Upper lobe of left lung (tissue), 6 donors: ENCODE data around the gene MACROD2. TPM values are rescaled to one million over a fixed set of nuclear protein-coding genes. Genes with fewer than 3 reads are reported as not detected.

Experiments
- ATAC-seq, 2 donors: fragments of 200-7000 bp; cut with Tn5 transposase; one replicate each; pipeline ENCODE4 v1.9.1; 2022; ENCODE audit warnings: mild to moderate bottlenecking in 2 of 2, moderate library complexity in 2 of 2; ENCODE audit not compliant: low FRiP score in 2 of 2
- DNase-seq, 2 donors: peaks; one replicate each; pipeline ENCODE4 v3.0.0-alpha.2; 2019 to 2020
- H3K27ac ChIP-seq, 4 donors: fragments of 200-600 bp; sonication (generic); one replicate each; pipeline ENCODE4 v1.5.1; 2016 to 2019
- H3K27me3 ChIP-seq, 4 donors: fragments of 200-600 bp; sonication (generic); one replicate each; pipeline ENCODE4 v1.5.1; 2017 to 2019
- H3K36me3 ChIP-seq, 4 donors: fragments of 200-600 bp; sonication (generic); one replicate each; pipeline ENCODE4 v1.5.1; 2016 to 2019
- H3K4me1 ChIP-seq, 4 donors: fragments of 200-600 bp; sonication (generic); one replicate each; pipeline ENCODE4 v1.5.1; 2018 to 2019
- H3K4me3 ChIP-seq, 4 donors: fragments of 200-600 bp; sonication (generic); one replicate each; pipeline ENCODE4 v1.5.1; 2017 to 2019; ENCODE audit warnings: mild to moderate bottlenecking in 2 of 4, moderate library complexity in 1 of 4
- H3K9me3 ChIP-seq, 4 donors: fragments of 200-600 bp; sonication (generic); one replicate each; pipeline ENCODE4 v1.5.1; 2018 to 2019
- CTCF ChIP-seq, 6 experiments: fragments of 450-650 bp in 4 of 6; fragments of 200-600 bp in 2 of 6; sonication (generic) in 2 of 6; IDR thresholded peaks; one replicate each; pipeline ENCODE4 v1.5.1; 2016 to 2019; ENCODE audit warnings: antibody characterized with exemption in 6 of 6
- EP300 ChIP-seq, 4 donors: sonication (generic); formaldehyde crosslinking; IDR thresholded peaks; one replicate each; pipeline ENCODE4 v1.5.1; 2017; ENCODE audit warnings: antibody characterized with exemption in 4 of 4, control low read depth in 2 of 4
- POLR2A ChIP-seq, 4 donors: fragments of 450-650 bp; IDR thresholded peaks; one replicate each; pipeline ENCODE4 v1.5.1; 2016 to 2017; ENCODE audit warnings: antibody characterized with exemption in 4 of 4, mild to moderate bottlenecking in 2 of 4
- POLR2AphosphoS5 ChIP-seq, 2 donors: sonication (generic); formaldehyde crosslinking; IDR thresholded peaks; one replicate each; pipeline ENCODE4 v1.5.1; 2017; ENCODE audit warnings: antibody characterized with exemption in 2 of 2
- WGBS, 2 donors: methylation state at CpG; one replicate each; pipeline ENCODE4 v1.1.5; 2017 to 2018; 5-methylcytosine and 5-hydroxymethylcytosine counted together
- total RNA-seq, 6 donors: library from RNA; depleted of rRNA in 4 of 6; stranded (reverse); fragments of >200 nt in 4 of 6; gene quantifications; one replicate each; pipeline versions ENCODE4 v1.1.0 to v1.2.1, GENCODE V29; 2016 to 2021
- donor health status: DM: no; HTN: no; CAD: no; lungs with moderate emphysema.
- donor health status: DM: no; HTN: yes; CAD: no; lungs with severe emphysema.

The MACROD2 gene
- total RNA-seq, 6 donors from 2014 or later = 20.7 to 84.3 (median 36.3) TPM

GRCh38 chr20:14319704-14320103 lies 324.4 kb downstream of the MACROD2 start:
- TF ChIP-seq POLR2A (IDR thresholded peaks at IDR 0.05) = no peak
- no peak for TF ChIP-seq CTCF (IDR thresholded peaks at IDR 0.05)
- no peak for TF ChIP-seq POLR2AphosphoS5 (IDR thresholded peaks at IDR 0.05)
- no peak for TF ChIP-seq EP300 (IDR thresholded peaks at IDR 0.05)
- H3K36me3 ChIP-seq = no peaks in the 10 kb centered on the region
- DNase-seq = no peak
- H3K4me1 ChIP-seq = no peaks in the 10 kb centered on the region
- H3K4me3 ChIP-seq = no peak overlapping the region
- no peak overlapping the region for H3K27ac ChIP-seq
- WGBS, 2 donors = 56 to 85% methylated on average over 1 of the region's 1 CpG
- H3K9me3 ChIP-seq = no peaks in the 10 kb centered on the region
- ATAC-seq = no peak
- H3K27me3 ChIP-seq = no peaks in the 10 kb centered on the region

- Histone ChIP-seq H3K9me3 (no peaks in the 10 kb centered on the region), H3K27ac (no peak overlapping the region), H3K4me1 (no peaks in the 10 kb centered on the region), H3K36me3 (peaks cover 0 to 16% (median 3%) of the 10 kb centered on the region in 4 donors), H3K27me3 (no peaks in the 10 kb centered on the region), H3K4me3 (peak overlapping the region in 3 of 4 donors; percentile 4 to 50 (median 43))
- TF ChIP-seq POLR2A (IDR thresholded peaks at IDR 0.05) (no peak), POLR2AphosphoS5 (IDR thresholded peaks at IDR 0.05) (no peak), EP300 (IDR thresholded peaks at IDR 0.05) (no peak), CTCF (IDR thresholded peaks at IDR 0.05) (no peak)
- 72 to 76% methylated on average over 6 of the region's 6 CpGs for WGBS, 2 donors
- DNase-seq = no peak
- ATAC-seq = no peak
These were observed 336.3 kb downstream of the MACROD2 start for GRCh38 chr20:14331646-14332045.

GRCh38 chr20:14332866-14333265 lies 337.6 kb downstream of the MACROD2 start:
- H3K4me3 ChIP-seq = peak overlapping the region in 3 of 4 donors; percentile 41 to 50 (median 43)
- no peaks in the 10 kb centered on the region for H3K4me1 ChIP-seq
- TF ChIP-seq POLR2AphosphoS5 (IDR thresholded peaks at IDR 0.05) (no peak), POLR2A (IDR thresholded peaks at IDR 0.05) (peak in 1 of 4 donors; percentile 22), EP300 (IDR thresholded peaks at IDR 0.05) (no peak)
- 60 to 75% methylated on average over 2 of the region's 2 CpGs for WGBS, 2 donors
- H3K36me3 ChIP-seq = peaks cover 0 to 10% (median 0%) of the 10 kb centered on the region in 4 donors
- DNase-seq (no peak), ATAC-seq (no peak)
- H3K27me3 ChIP-seq = no peaks in the 10 kb centered on the region
- peak overlapping the region in 1 of 4 donors; percentile 80 for H3K27ac ChIP-seq
- H3K9me3 ChIP-seq = no peaks in the 10 kb centered on the region

- 41 to 43% methylated on average over 3 of the region's 3 CpGs for WGBS, 2 donors
- DNase-seq (no peak), ATAC-seq (no peak)
- Histone ChIP-seq H3K27me3 (no peaks in the 10 kb centered on the region), H3K4me3 (peak overlapping the region in 3 of 4 donors; percentile 41 to 50 (median 43)), H3K9me3 (no peaks in the 10 kb centered on the region), H3K27ac (peak overlapping the region in 2 of 4 donors; percentile 70 to 80), H3K36me3 (peaks cover 0 to 3% (median 0%) of the 10 kb centered on the region in 4 donors), H3K4me1 (no peaks in the 10 kb centered on the region)
- TF ChIP-seq CTCF (IDR thresholded peaks at IDR 0.05) = no peak
- no peak for TF ChIP-seq EP300 (IDR thresholded peaks at IDR 0.05)
- no peak for TF ChIP-seq POLR2AphosphoS5 (IDR thresholded peaks at IDR 0.05)
- no peak for TF ChIP-seq POLR2A (IDR thresholded peaks at IDR 0.05)
These were observed 338.4 kb downstream of the MACROD2 start for GRCh38 chr20:14333721-14334120.

GRCh38 chr20:14334306-14334930 lies 339.1 kb downstream of the MACROD2 start:
- ATAC-seq = peak; percentile 31 to 45
- peak overlapping the region in 3 of 4 donors; percentile 41 to 50 (median 43) for H3K4me3 ChIP-seq
- no peaks in the 10 kb centered on the region for H3K9me3 ChIP-seq
- 14 to 22% methylated on average over 3 of the region's 3 CpGs for WGBS, 2 donors
- H3K27ac ChIP-seq = peak overlapping the region; percentile 35 to 80 (median 70)
- no peak for TF ChIP-seq POLR2AphosphoS5 (IDR thresholded peaks at IDR 0.05)
- TF ChIP-seq POLR2A (IDR thresholded peaks at IDR 0.05) = no peak
- peak in 4 of 6 experiments; percentile 18 to 46 (median 31) for TF ChIP-seq CTCF (IDR thresholded peaks at IDR 0.05)
- H3K4me1 ChIP-seq = no peaks in the 10 kb centered on the region
- no peaks in the 10 kb centered on the region for H3K36me3 ChIP-seq
- peak in 1 of 2 donors; percentile 60 for DNase-seq
- no peaks in the 10 kb centered on the region for H3K27me3 ChIP-seq
